ENCODE measurements around the gene SMIM7. TPM values are rescaled to one million over a fixed set of nuclear protein-coding genes. Genes with fewer than 3 reads are reported as not detected.

The SMIM7 gene
- total RNA-seq, 1 experiment from 2014 or later, result 66.4 TPM

DNA sequence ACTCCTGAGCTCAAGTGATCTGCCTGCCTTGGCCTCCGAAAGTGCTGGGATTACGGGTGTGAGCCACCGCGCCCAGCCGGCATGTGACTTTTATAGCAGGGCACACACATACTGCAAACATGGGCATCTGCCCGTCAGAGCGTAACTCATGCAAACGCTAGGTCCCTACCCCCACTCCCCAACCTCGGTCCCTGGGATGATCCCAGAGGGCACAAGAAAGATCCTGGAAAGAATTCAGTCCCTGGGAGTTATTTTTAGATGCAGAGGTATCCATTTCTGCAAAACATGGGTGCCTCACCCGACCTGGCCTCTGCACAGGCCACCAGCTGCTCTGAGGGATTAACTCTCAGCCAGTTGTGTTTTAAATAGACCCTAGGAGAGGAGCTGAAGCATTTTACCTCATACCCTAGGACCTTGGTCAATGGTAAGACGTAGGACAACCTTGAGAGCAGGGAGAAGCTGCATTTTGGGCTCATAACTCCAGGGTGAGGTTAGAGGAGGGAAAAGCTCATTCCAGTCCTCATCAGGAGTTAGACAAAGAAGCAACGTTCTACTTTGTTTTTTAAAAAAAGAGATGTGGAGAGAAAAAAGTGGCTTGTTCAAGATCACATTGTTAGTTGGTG lies 11.8 kb upstream of the SMIM7 start:
- H3K79me2 ChIP-seq (ENCODE audit: insufficient read depth, low read length), result no peaks in the 10 kb centered on the region; the same call in 1 of the 2 replicates
- H3K27me3 ChIP-seq (ENCODE audit: insufficient read depth, low read length), result no peaks in the 10 kb centered on the region
- BruUV-seq (replicated peaks), result no TSS peak
- ChIA-PET POLR2A (no interaction called here), RAD21 (ENCODE audit: low non-redundant PET in 1 of 2, low total read pairs in 2 of 2, uncharacterized antibody in 2 of 2, unreplicated experiment in 2 of 2) (no interaction called here), CTCF (interaction anchor here (0.5 kb wide), 1 partner anchor 713 kb away, joined by 3 read pairs; no protein-coding TSS in a partner anchor)
- no peak overlapping the region for H2AFZ ChIP-seq (ENCODE audit: low read depth, low read length, poor library complexity, severe bottlenecking)
- no peaks in the 10 kb centered on the region for H3K9me3 ChIP-seq (ENCODE audit: control insufficient read depth in 1 of 2, insufficient read depth in 1 of 2, low read depth in 1 of 2, low read length in 2 of 2)
- no peaks in the 10 kb centered on the region for H4K20me1 ChIP-seq (ENCODE audit: insufficient read depth)
- DNase-seq (ENCODE audit: low read depth, low spot score), result no peak
- peaks cover 0 to 13% of the 10 kb centered on the region in 2 experiments; a peak in 2 of 4 replicates for H3K4me1 ChIP-seq (ENCODE audit: control insufficient read depth in 1 of 2, insufficient read depth in 2 of 2, low read length in 2 of 2)
- no peaks in the 10 kb centered on the region for H3K36me3 ChIP-seq (ENCODE audit: control insufficient read depth in 1 of 2, insufficient read depth in 2 of 2, low read length in 2 of 2)
- intact Hi-C loops (cut with micrococcal nuclease), result no loop called here
- no peak overlapping the region for H3K4me3 ChIP-seq (replicated peaks in 1 of 2; ENCODE audit: low read depth in 1 of 2, low read length in 2 of 2)
- H3K9ac ChIP-seq (ENCODE audit: low read length), result no peak overlapping the region
- TF ChIP-seq FOSL1 (IDR thresholded peaks at IDR 0.05; ENCODE audit: low read depth) (no peak), YY1 (IDR thresholded peaks at IDR 0.05; ENCODE audit: extremely low read depth, insufficient replicate concordance, low read depth, low read length) (no peak), JUND (IDR thresholded peaks at IDR 0.05) (no peak), ZBTB33 (IDR thresholded peaks at IDR 0.05; ENCODE audit: extremely low read depth, insufficient replicate concordance, low read length) (no peak), EZH2 (IDR thresholded peaks at IDR 0.05) (no peak), CBX3 (IDR thresholded peaks at IDR 0.05; ENCODE audit: low read depth) (no peak), CEBPB (IDR thresholded peaks at IDR 0.05; ENCODE audit: low read depth) (no peak), ELF1 (IDR thresholded peaks at IDR 0.05; ENCODE audit: borderline replicate concordance, low read depth) (no peak), ZFX (IDR thresholded peaks at IDR 0.05) (no peak), RAD21 (IDR thresholded peaks at IDR 0.05; ENCODE audit: low read depth) (no peak)
- TF ChIP-seq, protein P1, sequence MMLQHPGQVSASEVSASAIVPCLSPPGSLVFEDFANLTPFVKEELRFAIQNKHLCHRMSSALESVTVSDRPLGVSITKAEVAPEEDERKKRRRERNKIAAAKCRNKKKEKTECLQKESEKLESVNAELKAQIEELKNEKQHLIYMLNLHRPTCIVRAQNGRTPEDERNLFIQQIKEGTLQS (IDR thresholded peaks at IDR 0.05), result no peak
- no peak for ATAC-seq
- H3K9me2 ChIP-seq (ENCODE audit: insufficient read depth), result no peaks in the 10 kb centered on the region
- no peak overlapping the region for H3K4me2 ChIP-seq (ENCODE audit: low read length)
- no peak overlapping the region for H3K27ac ChIP-seq (ENCODE audit: low read depth, low read length)
